GM12878 (cell line): ENCODE results near the gene COMMD7.

Experiments used
- CBFB ChIP-seq: IDR thresholded peaks from 2 replicates; pipeline ENCODE4 v1.6.1; 2016; ENCODE audit warnings: antibody characterized with exemption, low read depth
- CBX5 ChIP-seq: sonication (generic); IDR thresholded peaks from 2 replicates; pipeline ENCODE4 v1.6.1; 2016; ENCODE audit warnings: low read depth, moderate library complexity, mild to moderate bottlenecking, inconsistent platforms
- FOXK2 ChIP-seq: fragments of 450-650 bp; IDR thresholded peaks from 2 replicates; pipeline ENCODE4 v1.6.1; 2017; ENCODE audit warnings: mild to moderate bottlenecking, moderate library complexity
- GABPA ChIP-seq: IDR thresholded peaks from 2 replicates; pipeline ENCODE4 v1.6.1; 2014; ENCODE audit warnings: antibody characterized with exemption, low read depth, mild to moderate bottlenecking, inconsistent platforms
- POLR2A ChIP-seq: IDR thresholded peaks from 2 replicates; pipeline ENCODE4 v1.6.1; 2011; ENCODE audit warnings: low read depth, mild to moderate bottlenecking, low read length
- POLR2AphosphoS5 ChIP-seq: IDR thresholded peaks from 2 replicates; pipeline ENCODE4 v1.6.1; 2011; ENCODE audit warnings: mild to moderate bottlenecking, low read length, inconsistent platforms
- SREBF1 ChIP-seq: IDR thresholded peaks from 2 replicates; pipeline ENCODE4 v1.6.1; 2012; ENCODE audit warnings: mild to moderate bottlenecking, low read length
- SREBF2 ChIP-seq: IDR thresholded peaks from 2 replicates; pipeline ENCODE4 v1.6.1; 2012; ENCODE audit warnings: mild to moderate bottlenecking, low read length
- TF ChIP-seq, protein P1 (sequence below), 3 experiments: IDR thresholded peaks in 2 of 3; conservative IDR thresholded peaks in 1 of 3; 2 replicates each; pipeline ENCODE4 v1.5.1; 2011; ENCODE audit warnings: low read depth in 3 of 3, low read length in 3 of 3, mild to moderate bottlenecking in 3 of 3, control low read depth in 2 of 3, moderate library complexity in 2 of 3, inconsistent platforms in 1 of 3, mixed read lengths in 1 of 3; ENCODE audit not compliant: control insufficient read depth in 2 of 3, insufficient read depth in 1 of 3; ENCODE audit errors: extremely low read depth in 1 of 3

DNA sequence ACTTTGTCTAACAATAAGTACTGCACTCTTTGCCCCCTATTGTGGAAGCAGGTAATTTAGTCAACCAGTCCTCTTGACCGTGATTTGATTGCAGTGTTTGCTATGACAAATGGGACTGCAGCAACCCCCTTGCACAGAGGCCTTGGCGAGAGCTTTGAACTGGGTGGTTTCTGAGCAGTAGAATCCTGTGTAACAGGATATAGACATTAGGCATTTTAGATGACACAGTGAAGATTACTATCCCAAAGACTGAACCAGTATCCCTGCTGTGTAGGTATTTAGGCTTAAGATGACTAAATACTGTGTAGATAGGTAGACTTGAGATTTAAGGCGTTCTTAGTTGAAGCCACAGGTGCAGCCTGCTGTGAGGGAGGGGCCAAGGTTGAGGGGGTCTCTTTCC is 28.8 kb upstream of the COMMD7 start:
- TF ChIP-seq POLR2A (no peak), FOXK2 (no peak), SREBF2 (no peak), POLR2AphosphoS5 (no peak), CBFB (no peak), CBX5 (no peak), SREBF1 (no peak), GABPA (no peak)
- TF ChIP-seq, protein P1, sequence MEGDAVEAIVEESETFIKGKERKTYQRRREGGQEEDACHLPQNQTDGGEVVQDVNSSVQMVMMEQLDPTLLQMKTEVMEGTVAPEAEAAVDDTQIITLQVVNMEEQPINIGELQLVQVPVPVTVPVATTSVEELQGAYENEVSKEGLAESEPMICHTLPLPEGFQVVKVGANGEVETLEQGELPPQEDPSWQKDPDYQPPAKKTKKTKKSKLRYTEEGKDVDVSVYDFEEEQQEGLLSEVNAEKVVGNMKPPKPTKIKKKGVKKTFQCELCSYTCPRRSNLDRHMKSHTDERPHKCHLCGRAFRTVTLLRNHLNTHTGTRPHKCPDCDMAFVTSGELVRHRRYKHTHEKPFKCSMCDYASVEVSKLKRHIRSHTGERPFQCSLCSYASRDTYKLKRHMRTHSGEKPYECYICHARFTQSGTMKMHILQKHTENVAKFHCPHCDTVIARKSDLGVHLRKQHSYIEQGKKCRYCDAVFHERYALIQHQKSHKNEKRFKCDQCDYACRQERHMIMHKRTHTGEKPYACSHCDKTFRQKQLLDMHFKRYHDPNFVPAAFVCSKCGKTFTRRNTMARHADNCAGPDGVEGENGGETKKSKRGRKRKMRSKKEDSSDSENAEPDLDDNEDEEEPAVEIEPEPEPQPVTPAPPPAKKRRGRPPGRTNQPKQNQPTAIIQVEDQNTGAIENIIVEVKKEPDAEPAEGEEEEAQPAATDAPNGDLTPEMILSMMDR (IDR thresholded peaks at IDR 0.05 in 2 of 3, conservative IDR thresholded peaks at IDR 0.05 in 1 of 3; ENCODE audit: control insufficient read depth in 2 of 3, extremely low read depth in 1 of 3, insufficient read depth in 1 of 3, low read depth in 3 of 3, low read length in 3 of 3): no peak
